HepG2 (cell line): ENCODE measurements around the gene HLF. TPM values are rescaled to one million over a fixed set of nuclear protein-coding genes. Genes with fewer than 3 reads are reported as not detected.

Source experiments
- ATRX ChIP-seq: sonication (generic); formaldehyde crosslinking; IDR thresholded peaks from 2 replicates; pipeline ENCODE4 v1.4.0; 2020; ENCODE audit warnings: missing genetic modification reagents, borderline replicate concordance
- CHD4 ChIP-seq: fragments of 200-600 bp; sonication (generic); IDR thresholded peaks from 2 replicates; pipeline ENCODE4 v1.7.0; 2017; ENCODE audit warnings: mild to moderate bottlenecking, low read length, borderline replicate concordance
- CREBL2 ChIP-seq: sonication (generic); formaldehyde crosslinking; IDR thresholded peaks from 2 replicates; pipeline ENCODE4 v1.8.1; 2023; ENCODE audit warnings: missing genetic modification reagents, mild to moderate bottlenecking, borderline replicate concordance
- GABPB1 ChIP-seq: IDR thresholded peaks from 2 replicates; pipeline ENCODE4 v1.6.1; 2016; ENCODE audit warnings: mild to moderate bottlenecking, missing genetic modification reagents, moderate library complexity, missing compliant biosample characterization
- HNRNPUL1 ChIP-seq: fragments of 200-400 bp; formaldehyde crosslinking; IDR thresholded peaks from 2 replicates; pipeline ENCODE4 v1.6.1; 2017; ENCODE audit warnings: low read depth, mild to moderate bottlenecking, low read length, moderate library complexity
- JUNB ChIP-seq: sonication (generic); formaldehyde crosslinking; IDR thresholded peaks from 2 replicates; pipeline ENCODE4 v1.8.0; 2022; ENCODE audit warnings: missing genetic modification reagents, mild to moderate bottlenecking, borderline replicate concordance
- KDM1A ChIP-seq: IDR thresholded peaks from 2 replicates; pipeline ENCODE4 v1.6.1; 2016; ENCODE audit warnings: missing compliant biosample characterization
- KDM4B ChIP-seq: sonication (generic); formaldehyde crosslinking; IDR thresholded peaks from 2 replicates; pipeline ENCODE4 v1.4.0; 2020; ENCODE audit warnings: missing genetic modification reagents
- NFKBIZ ChIP-seq: IDR thresholded peaks from 2 replicates; pipeline ENCODE4 v1.6.1; 2018; ENCODE audit warnings: missing genetic modification reagents, missing compliant biosample characterization
- NKX3-1 ChIP-seq: sonication (generic); formaldehyde crosslinking; IDR thresholded peaks from 2 replicates; pipeline ENCODE4 v1.5.0; 2020; ENCODE audit warnings: missing genetic modification reagents
- NPAS2 ChIP-seq: sonication (generic); formaldehyde crosslinking; IDR thresholded peaks from 2 replicates; pipeline ENCODE4 v1.8.0; 2022; ENCODE audit warnings: mild to moderate bottlenecking, missing genetic modification reagents, borderline replicate concordance
- RBM39 ChIP-seq: fragments of 200-400 bp; formaldehyde crosslinking; IDR thresholded peaks from one replicate; pipeline ENCODE4 v1.6.1; 2018; ENCODE audit warnings: antibody characterized with exemption, mild to moderate bottlenecking, low read depth, low read length; ENCODE audit not compliant: poor library complexity, severe bottlenecking
- TOE1 ChIP-seq: sonication (generic); formaldehyde crosslinking; IDR thresholded peaks from 2 replicates; pipeline ENCODE4 v1.4.0; 2020; ENCODE audit warnings: mild to moderate bottlenecking, missing genetic modification reagents
- YY1 ChIP-seq: IDR thresholded peaks from 2 replicates; pipeline ENCODE4 v1.6.1; 2011; ENCODE audit warnings: low read length, low read depth, moderate library complexity, mild to moderate bottlenecking; ENCODE audit not compliant: insufficient read depth, insufficient replicate concordance
- ZBTB7A ChIP-seq: sonication (generic); formaldehyde crosslinking; IDR thresholded peaks from 2 replicates; pipeline ENCODE4 v1.8.0; 2022; ENCODE audit warnings: mild to moderate bottlenecking, missing genetic modification reagents
- ZC3H4 ChIP-seq: sonication (generic); formaldehyde crosslinking; IDR thresholded peaks from 2 replicates; pipeline ENCODE4 v1.4.0; 2020; ENCODE audit warnings: missing genetic modification reagents, borderline replicate concordance
- ZKSCAN8 ChIP-seq: IDR thresholded peaks from 2 replicates; pipeline ENCODE4 v1.6.1; 2016; ENCODE audit warnings: borderline replicate concordance, missing genetic modification reagents, missing compliant biosample characterization
- ZNF317 ChIP-seq: sonication (generic); formaldehyde crosslinking; IDR thresholded peaks from 2 replicates; pipeline ENCODE4 v1.5.0; 2020; ENCODE audit warnings: mild to moderate bottlenecking, missing genetic modification reagents
- ZNF414 ChIP-seq: sonication (generic); formaldehyde crosslinking; IDR thresholded peaks from 2 replicates; pipeline ENCODE4 v1.5.0; 2020; ENCODE audit warnings: missing genetic modification reagents
- ZNF431 ChIP-seq: sonication (generic); formaldehyde crosslinking; IDR thresholded peaks from 2 replicates; pipeline ENCODE4 v1.9.0; 2022; ENCODE audit warnings: missing genetic modification reagents, low read depth, mild to moderate bottlenecking, borderline replicate concordance
- ZNF512 ChIP-seq: sonication (generic); formaldehyde crosslinking; IDR thresholded peaks from 2 replicates; pipeline ENCODE4 v1.4.0; 2020; ENCODE audit warnings: mild to moderate bottlenecking, missing genetic modification reagents
- ZNF513 ChIP-seq: sonication (generic); formaldehyde crosslinking; conservative IDR thresholded peaks from 2 replicates; pipeline ENCODE4 v1.5.0; 2020; ENCODE audit warnings: missing genetic modification reagents
- ZNF598 ChIP-seq: sonication (generic); formaldehyde crosslinking; IDR thresholded peaks from 2 replicates; pipeline ENCODE4 v1.5.1; 2020; ENCODE audit warnings: mild to moderate bottlenecking, missing genetic modification reagents, borderline replicate concordance
- ZNF709 ChIP-seq: sonication (generic); formaldehyde crosslinking; IDR thresholded peaks from 2 replicates; pipeline ENCODE4 v1.5.0; 2020; ENCODE audit warnings: mild to moderate bottlenecking, missing genetic modification reagents
- ZNF776 ChIP-seq: sonication (generic); formaldehyde crosslinking; IDR thresholded peaks from 2 replicates; pipeline ENCODE4 v1.4.0; 2020; ENCODE audit warnings: mild to moderate bottlenecking, missing genetic modification reagents
- ZNF782 ChIP-seq: sonication (generic); formaldehyde crosslinking; IDR thresholded peaks from 2 replicates; pipeline ENCODE4 v1.4.0; 2020; ENCODE audit warnings: missing genetic modification reagents, mild to moderate bottlenecking, borderline replicate concordance
- polyA plus RNA-seq, 8 experiments: library from polyadenylated mRNA; depleted of rRNA in 3 of 8; stranded (reverse) in 7 of 8; unstranded in 1 of 8; fragments of >200 nt; fragmentation: Illumina TruSeq in 4 of 8; extraction: Trizol in 4 of 8; gene quantifications; 2 replicates each; pipeline versions ENCODE4 v1.2.1 to v1.2.3, GENCODE V29; 2011 to 2016; ENCODE audit warnings: low read depth in 4 of 8, missing spikeins in 1 of 8, mixed read lengths in 1 of 8; ENCODE audit not compliant: insufficient read depth in 1 of 8
- total RNA-seq, 5 experiments: library from RNA; depleted of rRNA; stranded (reverse); fragments of >200 nt; fragmentation: Illumina TruSeq; extraction: Trizol; gene quantifications; 2 replicates each; pipeline ENCODE4 v1.2.3, GENCODE V29; 2016; ENCODE audit warnings: low read depth in 1 of 5

The HLF gene
- total and polyA plus RNA-seq, 2 of the 13 experiments (the other 11 are each of a cell fraction or from before 2014, with no cell fraction given) = 202 to 346 TPM

- no peak for TF ChIP-seq ZNF512 (CRISPR knock-in tag)
- TF ChIP-seq HNRNPUL1 = peak; percentile 52; the same call in 1 of the 2 replicates
- TF ChIP-seq ATRX (CRISPR knock-in tag) = no peak
- peak; percentile 94 for TF ChIP-seq KDM4B (CRISPR knock-in tag)
- TF ChIP-seq ZNF431 = peak; percentile 21
- no peak for TF ChIP-seq YY1
- TF ChIP-seq ZNF513 (CRISPR knock-in tag) = no peak
- peak; percentile 92 for TF ChIP-seq ZBTB7A (CRISPR knock-in tag)
- TF ChIP-seq NKX3-1 = peak; percentile 83
- no peak for TF ChIP-seq ZC3H4 (CRISPR knock-in tag)
- 0 out of 2 replicates have a peak, but pooled peaks have one; percentile 41 for TF ChIP-seq ZNF776
- TF ChIP-seq CREBL2 (CRISPR knock-in tag) = no peak; the same call in 1 of the 2 replicates
- TF ChIP-seq GABPB1 (CRISPR knock-in tag) = peak; percentile 67
- peak; percentile 85 for TF ChIP-seq ZNF782
- 0 out of 2 replicates have a peak, but pooled peaks have one; percentile 84 for TF ChIP-seq ZNF709 (CRISPR knock-in tag)
- TF ChIP-seq ZNF317 (CRISPR knock-in tag) = peak; percentile 89; the same call in 1 of the 2 replicates
- 0 out of 2 replicates have a peak, but pooled peaks have one; percentile 28 for TF ChIP-seq CHD4
- TF ChIP-seq JUNB (CRISPR knock-in tag) = peak; percentile 73; the same call in 1 of the 2 replicates
- TF ChIP-seq NFKBIZ (CRISPR knock-in tag) = peak; percentile 95
- TF ChIP-seq ZNF414 (CRISPR knock-in tag) = peak; percentile 92
- no peak for TF ChIP-seq KDM1A (CRISPR knock-in tag)
- no peak for TF ChIP-seq RBM39
- TF ChIP-seq TOE1 (CRISPR knock-in tag) = no peak
- peak; percentile 97 for TF ChIP-seq ZKSCAN8 (CRISPR knock-in tag)
- TF ChIP-seq NPAS2 = no peak
- TF ChIP-seq ZNF598 (CRISPR knock-in tag) = no peak
Measured at GRCh38 chr17:55284001-55284884, 19.5 kb downstream of the HLF start (continued).
